Loucy (cell line): ENCODE data around the gene TOP2A.
A peak's percentile ranks its signal among the peaks of the same experiment; 100 is the strongest.

ENCODE experiments used
- H2AFZ ChIP-seq: fragments of 200-600 bp; sonication (generic); 2 replicates; pipeline ENCODE4 v1.6.0; 2016; ENCODE audit warnings: antibody characterized with exemption, mild to moderate bottlenecking, low read length, moderate library complexity
- H3F3A ChIP-seq: fragments of 200-600 bp; 2 replicates; pipeline ENCODE4 v1.6.0; 2016; ENCODE audit warnings: antibody characterized with exemption, low read depth, mild to moderate bottlenecking
- H3K27me3 ChIP-seq: fragments of 200-600 bp; sonication (generic); 2 replicates; pipeline ENCODE4 v1.6.1; 2014; ENCODE audit warnings: low read length, mild to moderate bottlenecking; ENCODE audit not compliant: insufficient read depth, poor library complexity, severe bottlenecking
- H3K36me3 ChIP-seq: fragments of 200-600 bp; sonication (generic); 2 replicates; pipeline ENCODE4 v1.6.1; 2016; ENCODE audit warnings: low read length; ENCODE audit not compliant: insufficient read depth
- H3K4me1 ChIP-seq: fragments of 200-600 bp; sonication (generic); 2 replicates; pipeline ENCODE4 v1.5.1; 2014; ENCODE audit warnings: low read length, mild to moderate bottlenecking; ENCODE audit not compliant: insufficient read depth, poor library complexity, severe bottlenecking
- H3K4me2 ChIP-seq: fragments of 200-600 bp; sonication (generic); 2 replicates; pipeline ENCODE4 v1.6.0; 2014; ENCODE audit warnings: antibody characterized with exemption, low read length, low read depth, mild to moderate bottlenecking; ENCODE audit not compliant: poor library complexity, severe bottlenecking
- H3K4me3 ChIP-seq: fragments of 200-600 bp; sonication (generic); 2 replicates; pipeline ENCODE4 v1.5.1; 2014; ENCODE audit warnings: low read length, mild to moderate bottlenecking, mixed read lengths; ENCODE audit not compliant: poor library complexity, severe bottlenecking
- H3K79me2 ChIP-seq: fragments of 200-600 bp; sonication (generic); 2 replicates; pipeline ENCODE4 v1.6.1; 2014; ENCODE audit warnings: low read length; ENCODE audit not compliant: insufficient read depth
- H3K9ac ChIP-seq: fragments of 200-600 bp; sonication (generic); 2 replicates; pipeline ENCODE4 v1.6.0; 2014; ENCODE audit warnings: mild to moderate bottlenecking, low read depth, low read length, moderate library complexity; ENCODE audit not compliant: poor library complexity, severe bottlenecking
- H3K9me2 ChIP-seq: fragments of 200-600 bp; sonication (generic); replicated peaks from 2 replicates; pipeline ENCODE4 v1.6.1; 2016; ENCODE audit warnings: low read depth, low read length, mixed read lengths
- H3K9me3 ChIP-seq: fragments of 200-600 bp; sonication (generic); 2 replicates; pipeline ENCODE4 v1.6.1; 2014; ENCODE audit warnings: mild to moderate bottlenecking, antibody characterized with exemption, low read length, low read depth; ENCODE audit not compliant: insufficient read depth
- H4K20me1 ChIP-seq: fragments of 200-600 bp; sonication (generic); 2 replicates; pipeline ENCODE4 v1.6.0; 2014; ENCODE audit warnings: antibody characterized with exemption, low read length, mild to moderate bottlenecking; ENCODE audit not compliant: insufficient read depth, poor library complexity, severe bottlenecking
- CTCF ChIP-seq: fragments of 200-600 bp; sonication (generic); conservative IDR thresholded peaks from 2 replicates; pipeline ENCODE4 v1.5.1; 2014; ENCODE audit warnings: mild to moderate bottlenecking, antibody characterized with exemption, low read length
- EZH2phosphoT487 ChIP-seq: fragments of 200-600 bp; IDR thresholded peaks from 2 replicates; pipeline ENCODE4 v1.6.1; 2018; ENCODE audit warnings: antibody characterized with exemption, mild to moderate bottlenecking, moderate library complexity, borderline replicate concordance

Gene TOP2A

GRCh38 chr17:40427002-40427491, 9.4 kb upstream of the TOP2A start:
- no peaks in the 10 kb centered on the region for H4K20me1 ChIP-seq
- H3K27me3 ChIP-seq = no peaks in the 10 kb centered on the region
- no peaks in the 10 kb centered on the region for H3K9me3 ChIP-seq
- H3K4me1 ChIP-seq = peaks cover 25% of the 10 kb centered on the region
- no peaks in the 10 kb centered on the region for H3K79me2 ChIP-seq
- peaks cover 5% of the 10 kb centered on the region; the same call in 1 of the 2 replicates for H3F3A ChIP-seq
- H3K4me3 ChIP-seq = no peak overlapping the region
- TF ChIP-seq CTCF (peak; percentile 53), EZH2phosphoT487 (no peak)
- peak overlapping the region; percentile 61 for H3K4me2 ChIP-seq
- H2AFZ ChIP-seq = peak overlapping the region; percentile 28; the same call in 1 of the 2 replicates
- H3K9ac ChIP-seq = peak overlapping the region; percentile 53
- H3K36me3 ChIP-seq = no peaks in the 10 kb centered on the region
- H3K9me2 ChIP-seq = no peaks in the 10 kb centered on the region

- H3K36me3 ChIP-seq = no peaks in the 10 kb centered on the region
- peaks cover 25% of the 10 kb centered on the region for H3K4me1 ChIP-seq
- no peaks in the 10 kb centered on the region for H3K27me3 ChIP-seq
- H3K9me3 ChIP-seq = no peaks in the 10 kb centered on the region
- H3K79me2 ChIP-seq = no peaks in the 10 kb centered on the region
- H4K20me1 ChIP-seq = no peaks in the 10 kb centered on the region
- H3K9me2 ChIP-seq = no peaks in the 10 kb centered on the region
- H3K4me2 ChIP-seq = peak overlapping the region; percentile 61
- H3K9ac ChIP-seq = peak overlapping the region; percentile 53
- H2AFZ ChIP-seq = peak overlapping the region; percentile 39; the same call in 1 of the 2 replicates
- no peak for TF ChIP-seq EZH2phosphoT487
- TF ChIP-seq CTCF = no peak
- H3F3A ChIP-seq = peaks cover 5% of the 10 kb centered on the region; the same call in 1 of the 2 replicates
- H3K4me3 ChIP-seq = no peak overlapping the region
Measured at GRCh38 chr17:40425741-40426140, 8.0 kb upstream of the TOP2A start.

GRCh38 chr17:40422990-40423633, 5.4 kb upstream of the TOP2A start:
- Histone ChIP-seq H3F3A (peaks cover 5% of the 10 kb centered on the region; the same call in 1 of the 2 replicates), H3K27me3 (no peaks in the 10 kb centered on the region), H3K9ac (no peak overlapping the region), H3K4me1 (peaks cover 34% of the 10 kb centered on the region), H3K9me2 (no peaks in the 10 kb centered on the region), H2AFZ (no peak overlapping the region), H3K4me3 (no peak overlapping the region), H4K20me1 (no peaks in the 10 kb centered on the region), H3K4me2 (no peak overlapping the region), H3K79me2 (no peaks in the 10 kb centered on the region), H3K36me3 (no peaks in the 10 kb centered on the region), H3K9me3 (no peaks in the 10 kb centered on the region)
- TF ChIP-seq EZH2phosphoT487 (no peak), CTCF (0 out of 2 replicates have a peak, but pooled peaks have one; percentile 28)
